HG03025 (cell line): ENCODE results near the gene ABO.
"Not testable (repeated sequence)": the region's sequence is repeated elsewhere in the genome, so short reads cannot be mapped to it uniquely, and the experiment has no call there.

Experiments used
- ATAC-seq: cut with Tn5 transposase; IDR thresholded peaks from one replicate; pipeline ENCODE4 v1.9.1; 2021; ENCODE audit warnings: mild to moderate bottlenecking, moderate library complexity; ENCODE audit not compliant: unreplicated experiment, low FRiP score

ABO gene

GRCh38 chr9:133207540-133208170 is 67.3 kb downstream of the ABO start:
- no peak for ATAC-seq

GRCh38 chr9:133207021-133207531 is 67.9 kb downstream of the ABO start:
- ATAC-seq, result no peak

GRCh38 chr9:133205996-133206931 is 68.7 kb downstream of the ABO start:
- no peak for ATAC-seq

GRCh38 chr9:133205481-133205887 is 69.5 kb downstream of the ABO start:
- ATAC-seq, result not testable (repeated sequence)
